TTC549 (cell line): Measurements from ENCODE around the gene CBLIF.
"Not testable (repeated sequence)": the region's sequence is repeated elsewhere in the genome, so short reads cannot be mapped to it uniquely, and the experiment has no call there.

Experiments
- FAIRE-seq: peaks from 2 replicates; lab custom pipeline; 2012; peaks lifted over from hg19 to GRCh38; lab: Jason Lieb, UNC

Gene CBLIF

GRCh38 chr11:59792507-59792906 lies 52.8 kb downstream of the CBLIF start:
- FAIRE-seq = no peak

GRCh38 chr11:59791639-59792038 lies 53.7 kb downstream of the CBLIF start:
- FAIRE-seq = no peak

- FAIRE-seq = no peak
Observed at GRCh38 chr11:59787816-59788215, 57.5 kb downstream of the CBLIF start.

GRCh38 chr11:59787255-59787588 lies 58.1 kb downstream of the CBLIF start:
- no peak for FAIRE-seq

GRCh38 chr11:59785818-59786217 lies 59.5 kb downstream of the CBLIF start:
- no peak for FAIRE-seq

- FAIRE-seq = not testable (repeated sequence)
Observed at GRCh38 chr11:59784441-59784840, 60.9 kb downstream of the CBLIF start.

GRCh38 chr11:59783632-59784090 lies 61.6 kb downstream of the CBLIF start:
- FAIRE-seq = no peak

- FAIRE-seq = no peak
Observed at GRCh38 chr11:59782080-59782479, 63.2 kb downstream of the CBLIF start.

GRCh38 chr11:59779487-59779886 lies 65.8 kb downstream of the CBLIF start:
- FAIRE-seq = no peak
